AG09309 (cell line): ENCODE data around the gene PNP.

Experiments
- DNase-seq: peaks from one replicate; pipeline ENCODE4 v3.0.0-alpha.2; 2010; ENCODE audit warnings: low read depth
- H3K4me3 ChIP-seq: 2 replicates; pipeline ENCODE4 v1.5.1; 2011; ENCODE audit warnings: mild to moderate bottlenecking, low read depth, low read length, moderate library complexity; ENCODE audit not compliant: control insufficient read depth
- TF ChIP-seq, protein P1 (sequence below): IDR thresholded peaks from 2 replicates; pipeline ENCODE4 v1.5.1; 2011; ENCODE audit warnings: mild to moderate bottlenecking, low read depth, low read length, inconsistent platforms; ENCODE audit not compliant: insufficient read depth, control insufficient read depth; ENCODE audit errors: missing control alignments

Gene PNP

DNA sequence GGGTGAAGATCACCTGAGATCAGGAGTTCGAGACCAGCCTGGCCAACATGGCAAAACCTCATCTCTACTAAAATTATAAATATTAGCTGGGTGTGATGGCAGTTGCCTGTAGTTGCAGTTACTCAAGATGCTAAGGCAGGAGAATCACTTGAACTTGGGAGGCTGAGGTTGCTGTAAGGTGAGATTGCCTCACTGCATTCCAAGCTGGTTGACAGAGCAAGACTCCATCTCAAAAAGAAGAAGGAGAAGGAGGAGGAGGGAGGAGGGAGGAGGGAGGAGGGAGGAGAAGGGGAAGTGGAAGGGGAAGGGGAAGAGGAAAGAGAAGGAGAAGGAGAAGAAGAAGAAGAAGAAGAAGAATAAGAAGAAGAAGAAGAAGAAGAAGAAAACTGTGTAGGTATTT, 53.1 kb downstream of the PNP start:
- no peak for DNase-seq
- TF ChIP-seq, protein P1, sequence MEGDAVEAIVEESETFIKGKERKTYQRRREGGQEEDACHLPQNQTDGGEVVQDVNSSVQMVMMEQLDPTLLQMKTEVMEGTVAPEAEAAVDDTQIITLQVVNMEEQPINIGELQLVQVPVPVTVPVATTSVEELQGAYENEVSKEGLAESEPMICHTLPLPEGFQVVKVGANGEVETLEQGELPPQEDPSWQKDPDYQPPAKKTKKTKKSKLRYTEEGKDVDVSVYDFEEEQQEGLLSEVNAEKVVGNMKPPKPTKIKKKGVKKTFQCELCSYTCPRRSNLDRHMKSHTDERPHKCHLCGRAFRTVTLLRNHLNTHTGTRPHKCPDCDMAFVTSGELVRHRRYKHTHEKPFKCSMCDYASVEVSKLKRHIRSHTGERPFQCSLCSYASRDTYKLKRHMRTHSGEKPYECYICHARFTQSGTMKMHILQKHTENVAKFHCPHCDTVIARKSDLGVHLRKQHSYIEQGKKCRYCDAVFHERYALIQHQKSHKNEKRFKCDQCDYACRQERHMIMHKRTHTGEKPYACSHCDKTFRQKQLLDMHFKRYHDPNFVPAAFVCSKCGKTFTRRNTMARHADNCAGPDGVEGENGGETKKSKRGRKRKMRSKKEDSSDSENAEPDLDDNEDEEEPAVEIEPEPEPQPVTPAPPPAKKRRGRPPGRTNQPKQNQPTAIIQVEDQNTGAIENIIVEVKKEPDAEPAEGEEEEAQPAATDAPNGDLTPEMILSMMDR = no peak
- H3K4me3 ChIP-seq = no peak overlapping the region

DNA sequence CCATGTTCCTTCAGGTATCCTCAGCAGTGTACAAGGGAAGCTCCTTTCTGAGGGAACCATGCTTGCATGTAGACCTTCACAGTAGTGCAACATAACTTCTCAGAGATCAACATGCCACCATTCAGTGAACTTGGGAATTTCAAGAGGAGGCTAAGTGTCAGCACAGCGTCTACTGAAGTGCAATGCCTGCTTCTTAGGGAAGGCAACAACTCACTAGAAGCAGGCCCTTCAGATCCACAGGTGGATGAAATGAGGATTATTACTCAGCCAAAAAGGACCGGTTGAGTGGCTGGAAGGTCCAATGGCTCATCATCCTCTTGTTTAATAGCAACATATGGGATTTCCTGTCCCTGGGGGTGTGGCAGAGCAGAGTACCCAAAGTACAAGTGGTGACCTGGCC, 54.8 kb downstream of the PNP start:
- DNase-seq = no peak
- TF ChIP-seq, protein P1 = no peak
- H3K4me3 ChIP-seq = no peak overlapping the region
